CD4-positive, alpha-beta T cell treated with Interleukin-15 for 4 hours (primary cell): ENCODE data around the gene PSPN.
"Not testable (repeated sequence)": the region's sequence is repeated elsewhere in the genome, so short reads cannot be mapped to it uniquely, and the experiment has no call there.

Source experiments
- DNase-seq: peaks from one replicate; pipeline ENCODE4 v3.0.0-alpha.2; 2020; ENCODE audit warnings: low spot score

Gene PSPN

DNA sequence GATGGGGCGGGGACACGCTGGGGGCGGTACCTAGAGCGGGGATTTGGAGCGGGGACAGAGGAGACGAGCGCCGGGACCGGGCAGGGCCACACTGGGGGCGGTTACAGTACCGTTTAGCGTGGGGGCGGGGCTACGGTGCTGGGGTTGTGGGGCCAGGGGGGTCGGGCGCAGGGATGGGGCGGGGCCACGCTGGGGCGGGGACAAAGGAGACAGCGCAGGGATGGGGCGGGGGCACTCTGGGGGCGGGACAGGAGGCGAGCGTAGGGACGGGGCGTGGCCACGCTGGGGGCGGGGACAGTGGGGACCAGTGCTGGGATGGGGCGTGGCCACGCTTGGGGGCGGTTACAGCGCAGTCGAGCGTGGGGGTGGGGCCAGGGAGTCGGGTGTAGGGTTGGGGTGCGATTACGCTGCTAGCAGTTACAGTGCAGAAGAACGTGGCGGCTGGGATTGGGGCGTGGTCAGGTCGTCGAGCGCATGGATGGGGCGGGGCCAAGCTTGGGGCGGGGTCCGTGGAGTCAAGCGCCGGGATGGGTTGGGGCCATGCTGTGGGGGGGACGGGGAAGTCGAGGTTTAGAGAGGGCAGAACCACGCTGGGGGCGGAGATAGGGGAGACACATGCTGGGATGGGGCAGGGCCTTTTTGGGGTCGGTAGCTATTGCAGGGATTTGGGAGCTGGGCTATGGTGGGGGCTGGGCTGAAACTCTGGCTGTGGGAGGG is 2.5 kb downstream of the PSPN start:
- peak; percentile 97 for DNase-seq

DNA sequence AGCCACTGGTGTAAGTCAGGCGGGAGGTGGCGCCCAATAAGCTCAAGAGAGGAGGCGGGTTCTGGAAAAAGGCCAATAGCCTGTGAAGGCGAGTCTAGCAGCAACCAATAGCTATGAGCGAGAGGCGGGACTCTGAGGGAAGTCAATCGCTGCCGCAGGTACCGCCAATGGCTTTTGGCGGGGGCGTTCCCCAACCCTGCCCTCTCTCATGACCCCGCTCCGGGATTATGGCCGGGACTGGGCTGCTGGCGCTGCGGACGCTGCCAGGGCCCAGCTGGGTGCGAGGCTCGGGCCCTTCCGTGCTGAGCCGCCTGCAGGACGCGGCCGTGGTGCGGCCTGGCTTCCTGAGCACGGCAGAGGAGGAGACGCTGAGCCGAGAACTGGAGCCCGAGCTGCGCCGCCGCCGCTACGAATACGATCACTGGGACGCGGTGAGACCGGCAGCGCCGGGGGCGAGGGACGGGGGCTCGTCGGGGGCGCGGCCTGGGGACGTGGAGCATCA is 3.1 kb downstream of the PSPN start, which contains the start of gene ALKBH7:
TSS of gene ALKBH7 (plus strand) at position 201 of the 502 bp plus-strand sequence. CDS start at position 228, 27 bp downstream.
- DNase-seq: peak; percentile 99

DNA sequence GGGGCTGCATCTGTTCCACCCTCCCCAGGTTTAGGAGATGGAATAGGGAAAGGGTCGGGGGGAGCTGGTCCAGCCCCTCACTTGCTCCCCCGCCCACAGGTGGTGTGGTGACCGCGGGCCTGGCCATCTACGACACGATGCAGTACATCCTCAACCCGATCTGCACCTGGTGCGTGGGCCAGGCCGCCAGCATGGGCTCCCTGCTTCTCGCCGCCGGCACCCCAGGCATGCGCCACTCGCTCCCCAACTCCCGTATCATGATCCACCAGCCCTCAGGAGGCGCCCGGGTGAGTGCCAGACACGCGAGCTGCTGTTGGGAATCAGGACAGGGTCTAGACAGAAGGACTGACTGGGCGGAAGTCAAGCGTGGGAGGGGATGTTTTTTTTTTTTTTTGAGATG is 11.4 kb downstream of the PSPN start:
- DNase-seq: no peak

DNA sequence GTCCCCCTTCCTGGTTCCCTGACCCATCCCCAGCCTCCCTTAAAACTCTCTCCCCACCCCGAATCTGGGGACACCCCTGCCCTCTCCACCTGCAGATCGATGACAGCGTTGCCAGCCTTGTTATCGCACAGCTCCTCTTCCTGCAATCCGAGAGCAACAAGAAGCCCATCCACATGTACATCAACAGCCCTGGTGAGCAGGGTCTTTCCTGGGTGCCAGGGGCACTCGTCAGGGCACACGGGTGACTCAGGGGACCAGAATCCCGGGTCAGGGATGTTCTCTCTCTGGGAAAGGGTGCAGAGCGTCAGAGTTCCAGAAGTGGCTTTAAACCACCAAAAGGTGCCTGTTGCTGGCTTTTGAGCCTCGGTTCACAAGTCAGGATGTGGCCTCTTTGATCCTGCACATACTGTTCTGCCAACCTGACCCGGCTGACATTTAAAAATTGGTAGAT is 13.4 kb downstream of the PSPN start:
- peak; percentile 46 for DNase-seq

GRCh38 chr19:6362027-6362350 is 13.7 kb downstream of the PSPN start:
- DNase-seq: no peak

DNA sequence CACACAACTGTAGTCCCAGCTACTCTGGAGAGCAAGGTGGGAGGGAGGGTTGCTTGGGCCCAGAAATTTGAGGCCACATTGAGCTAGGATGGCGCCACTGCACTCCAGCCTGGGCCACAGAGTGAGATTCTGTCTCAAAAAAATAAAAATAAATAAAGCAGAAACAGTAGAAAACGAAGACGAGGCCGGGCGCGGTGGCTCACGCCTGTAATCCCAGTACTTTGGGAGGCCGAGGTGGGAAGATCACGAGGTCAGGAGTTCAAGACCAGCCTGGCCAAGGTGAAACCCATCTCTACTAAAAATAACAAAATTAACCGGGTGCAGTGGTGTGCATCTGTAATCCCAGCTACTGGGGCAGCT is 14.9 kb downstream of the PSPN start:
- not testable (repeated sequence) for DNase-seq

GRCh38 chr19:6360445-6360844 is 15.3 kb downstream of the PSPN start:
- not testable (repeated sequence) for DNase-seq

DNA sequence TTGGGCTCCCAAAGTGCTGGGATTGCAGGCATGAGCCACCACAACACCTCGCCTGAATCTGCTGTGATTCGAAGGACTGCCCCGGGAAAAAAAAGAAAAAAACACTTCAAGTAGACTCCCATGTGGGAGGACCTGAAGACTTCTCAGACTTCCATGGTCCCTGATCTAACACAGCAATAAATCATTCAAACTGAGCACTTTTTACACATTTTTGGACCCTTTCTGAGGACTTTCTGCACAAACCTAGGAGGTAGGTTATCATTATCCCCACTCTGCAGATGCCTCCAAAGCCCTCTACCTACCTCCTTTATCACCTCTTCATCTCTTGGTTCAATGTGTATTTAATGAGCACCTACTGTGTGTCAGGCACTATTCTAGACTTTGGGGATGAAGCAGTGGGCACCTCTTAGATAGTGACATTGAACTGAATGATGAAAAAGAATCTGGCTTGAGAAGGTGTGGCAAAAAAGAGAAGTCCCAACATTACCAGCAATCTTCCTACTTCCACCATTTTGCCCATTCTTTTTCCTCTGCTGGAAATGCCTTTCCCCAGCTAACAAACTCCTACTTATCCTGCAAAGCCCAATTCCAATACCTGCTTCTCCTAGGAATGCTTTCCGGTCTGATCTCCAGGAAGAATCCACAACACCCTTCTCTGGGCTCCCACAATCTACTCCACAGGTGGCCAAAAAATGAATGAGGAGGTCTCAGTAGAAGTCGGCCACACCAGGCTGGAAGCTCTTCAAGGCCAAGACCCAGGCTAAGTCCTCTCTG is 16.0 kb downstream of the PSPN start:
- DNase-seq: no peak

DNA sequence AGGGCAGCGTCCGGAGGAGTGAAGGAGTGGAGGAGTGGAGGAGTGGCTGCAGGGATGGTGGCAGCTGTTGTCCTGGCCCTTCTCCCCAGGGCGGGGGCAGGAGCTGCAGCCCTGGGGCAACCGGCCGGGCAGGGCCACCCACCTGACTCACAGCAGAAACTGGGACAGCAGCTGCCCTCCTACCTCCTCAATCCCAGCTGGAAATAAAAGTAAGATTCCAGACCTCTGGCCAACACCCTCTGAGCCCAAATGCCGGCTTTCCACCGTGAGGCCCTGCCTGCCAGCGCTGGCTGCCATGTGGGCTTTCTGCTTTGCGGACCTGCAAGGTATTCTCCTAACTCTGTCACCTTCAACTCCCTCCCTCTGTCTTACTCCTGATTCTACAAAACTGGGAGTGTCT is 17.7 kb downstream of the PSPN start:
- DNase-seq: no peak

- DNase-seq: no peak
Observed at GRCh38 chr19:6357174-6357573, 18.6 kb downstream of the PSPN start.

GRCh38 chr19:6355321-6356040 is 20.3 kb downstream of the PSPN start:
- DNase-seq: not testable (repeated sequence)

- no peak for DNase-seq
Observed at GRCh38 chr19:6354098-6354674, 21.5 kb downstream of the PSPN start.

DNA sequence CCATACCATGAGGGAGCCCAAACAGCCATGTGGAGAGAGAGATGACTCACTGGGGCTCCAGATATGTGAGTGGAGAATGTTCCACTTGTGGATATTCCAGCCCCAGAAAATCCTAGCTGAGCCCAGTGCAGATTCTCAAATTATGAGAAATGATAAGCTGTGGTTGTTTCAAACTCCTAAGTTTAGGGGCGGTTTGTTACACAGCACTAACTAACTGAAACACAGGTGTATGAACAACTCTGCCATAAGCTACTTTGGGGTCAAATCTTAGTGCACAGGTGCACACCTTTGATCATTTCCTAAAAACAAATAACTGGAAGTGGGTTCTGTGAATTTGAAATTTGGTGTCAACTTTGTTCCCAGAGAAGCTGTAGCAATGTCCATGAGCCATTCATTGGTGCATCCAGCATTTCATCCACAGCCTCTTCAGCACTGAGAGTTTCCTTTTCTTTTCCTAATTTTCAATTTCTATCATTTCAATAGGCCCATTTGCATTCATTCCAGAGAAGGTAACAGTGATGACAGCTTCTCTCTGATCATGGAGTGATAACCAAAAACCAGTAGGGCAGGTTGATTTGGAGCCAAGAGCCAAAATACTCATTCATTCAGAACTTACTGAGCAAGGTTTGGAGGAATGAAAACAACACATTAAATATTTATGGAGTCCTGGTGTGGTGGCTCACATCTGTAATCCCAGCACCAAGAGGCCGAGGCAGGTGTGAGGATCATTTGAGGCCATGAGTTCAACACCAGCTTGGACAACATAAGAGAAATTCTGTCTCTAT is 23.2 kb downstream of the PSPN start:
- DNase-seq: no peak

DNA sequence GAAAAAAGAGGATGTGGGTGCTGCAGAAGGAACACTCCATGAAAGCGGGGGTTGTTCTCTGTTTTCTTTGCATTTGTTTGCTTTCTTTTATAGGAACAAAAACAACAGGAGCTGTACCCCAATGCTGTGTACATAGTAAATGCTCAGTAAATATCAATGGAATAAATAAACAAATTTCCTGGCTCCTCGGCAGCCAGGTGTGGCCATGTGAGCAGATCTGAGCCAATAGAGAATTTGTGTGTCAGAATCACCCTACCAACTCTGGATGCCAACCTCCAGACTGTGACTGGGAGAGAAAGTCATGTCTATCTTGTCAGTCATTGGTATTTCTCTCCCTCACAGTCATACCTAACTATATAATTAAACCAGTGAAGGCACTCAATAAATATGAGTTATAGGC is 25.0 kb downstream of the PSPN start:
- no peak for DNase-seq

- not testable (repeated sequence) for DNase-seq
Observed at GRCh38 chr19:6349271-6349670, 26.5 kb downstream of the PSPN start.

GRCh38 chr19:6343462-6343861 is 32.3 kb downstream of the PSPN start:
- DNase-seq: no peak

DNA sequence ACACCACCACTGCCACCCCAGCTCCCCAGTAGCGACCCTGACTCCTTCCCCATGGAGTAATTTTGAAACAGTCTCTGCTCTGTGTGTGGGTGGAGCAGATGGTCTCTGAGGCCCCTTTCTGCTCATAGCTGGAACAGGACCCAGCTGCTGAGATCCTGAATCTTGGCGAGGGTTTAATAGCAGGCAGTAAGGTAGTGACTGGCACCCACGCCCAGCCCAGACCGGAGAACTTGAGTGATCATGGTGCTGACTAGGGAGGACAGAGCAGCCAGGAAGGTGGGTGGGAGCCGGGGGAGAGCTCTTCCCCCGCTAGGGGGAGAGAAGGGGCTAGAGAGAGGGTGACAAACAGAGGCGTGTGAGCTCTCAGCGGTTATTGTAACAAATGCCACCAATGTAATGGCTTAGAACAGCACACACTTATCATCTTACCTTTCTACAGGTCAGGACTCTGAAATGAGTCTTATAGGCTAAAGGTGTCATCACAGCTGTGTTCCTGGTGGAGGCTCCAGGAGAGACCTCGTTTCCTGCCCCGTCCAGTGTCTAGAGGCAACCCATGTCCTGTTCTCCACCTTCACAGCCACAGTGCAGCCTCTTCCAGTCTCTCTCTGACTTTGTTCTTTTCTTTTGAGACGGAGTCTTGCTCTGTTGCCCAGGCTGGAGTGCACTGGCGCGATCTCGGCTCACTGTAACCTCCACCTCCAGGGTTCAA is 35.1 kb downstream of the PSPN start:
- DNase-seq: no peak

- no peak for DNase-seq
Observed at GRCh38 chr19:6334490-6335285, 41.0 kb downstream of the PSPN start.

DNA sequence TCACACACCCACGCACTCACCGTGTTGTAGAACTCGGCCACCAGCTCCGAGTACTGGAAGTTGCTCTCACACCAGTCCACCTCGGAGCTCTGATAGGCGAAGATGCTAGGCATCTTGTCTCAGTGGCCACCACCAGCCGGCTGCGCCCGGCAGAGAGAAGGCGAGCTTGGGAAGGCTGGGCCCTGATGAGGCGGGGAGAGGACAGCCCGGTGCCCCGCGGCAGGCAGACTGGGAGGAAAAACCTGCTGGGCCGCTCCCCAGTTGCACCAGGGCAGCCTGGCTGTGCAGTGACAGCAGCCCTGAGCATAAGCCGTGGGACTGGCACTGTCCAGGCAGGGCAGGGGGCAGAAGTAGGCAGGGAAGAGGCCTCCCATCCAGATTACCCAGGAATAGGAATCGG is 42.3 kb downstream of the PSPN start, which contains the start of gene ACER1:
TSS of gene ACER1 (minus strand) at position 174 of the 400 bp plus-strand sequence. CDS start at position 113, 61 bp downstream.
- DNase-seq: no peak

GRCh38 chr19:6326815-6327214 is 48.9 kb downstream of the PSPN start:
- no peak for DNase-seq
